Measurements from ENCODE around the gene IL21.

IL21 gene

GRCh38 chr4:122633211-122633610 lies 12.3 kb upstream of the IL21 start:
- DNase-seq (ENCODE audit: low spot score), result no peak

GRCh38 chr4:122632396-122633143 lies 11.7 kb upstream of the IL21 start:
- DNase-seq (ENCODE audit: low spot score), result peak; percentile 3

- no peak for DNase-seq (ENCODE audit: low spot score)
Observed at GRCh38 chr4:122625156-122625555, 4.3 kb upstream of the IL21 start.

- no peak for DNase-seq (ENCODE audit: low spot score)
Observed at GRCh38 chr4:122624205-122624604, 3.3 kb upstream of the IL21 start.

GRCh38 chr4:122623637-122624166 lies 2.8 kb upstream of the IL21 start:
- DNase-seq (ENCODE audit: low spot score), result no peak

- no peak for DNase-seq (ENCODE audit: low spot score)
Observed at GRCh38 chr4:122622400-122622799, 1.5 kb upstream of the IL21 start.

- no peak for DNase-seq (ENCODE audit: low spot score)
Observed at GRCh38 chr4:122619611-122620010, 1.3 kb downstream of the IL21 start.

- no peak for DNase-seq (ENCODE audit: low spot score)
Observed at GRCh38 chr4:122617597-122618593, 3.0 kb downstream of the IL21 start.

- no peak for DNase-seq (ENCODE audit: low spot score)
Observed at GRCh38 chr4:122616915-122617596, 3.8 kb downstream of the IL21 start.

GRCh38 chr4:122614621-122615020 lies 6.2 kb downstream of the IL21 start:
- DNase-seq (ENCODE audit: low spot score), result no peak

GRCh38 chr4:122612540-122612939 lies 8.3 kb downstream of the IL21 start:
- DNase-seq (ENCODE audit: low spot score), result no peak

GRCh38 chr4:122606364-122607043 lies 14.4 kb downstream of the IL21 start:
- DNase-seq (ENCODE audit: low spot score), result no peak

GRCh38 chr4:122604146-122604545 lies 16.7 kb downstream of the IL21 start:
- no peak for DNase-seq (ENCODE audit: low spot score)

- no peak for DNase-seq (ENCODE audit: low spot score)
Observed at GRCh38 chr4:122603156-122603574, 17.7 kb downstream of the IL21 start.

- peak; percentile 7 for DNase-seq (ENCODE audit: low spot score)
Observed at GRCh38 chr4:122602277-122603142, 18.4 kb downstream of the IL21 start.

- DNase-seq (ENCODE audit: low spot score), result no peak
Observed at GRCh38 chr4:122591196-122591595, 29.7 kb downstream of the IL21 start.

GRCh38 chr4:122588453-122589238 lies 32.2 kb downstream of the IL21 start:
- DNase-seq (ENCODE audit: low spot score), result no peak

GRCh38 chr4:122584519-122584918 lies 36.3 kb downstream of the IL21 start:
- peak; percentile 22 for DNase-seq (ENCODE audit: low spot score)

- no peak for DNase-seq (ENCODE audit: low spot score)
Observed at GRCh38 chr4:122583906-122584305, 37.0 kb downstream of the IL21 start.

Data from CD4-positive, alpha-beta T cell treated with Interleukin-6 at 100 ng/mL for 8 hours (primary cell).